Measurements from ENCODE around the gene TIE1. TPM values are rescaled to one million over a fixed set of nuclear protein-coding genes. Genes with fewer than 3 reads are reported as not detected.
A peak's percentile ranks its signal among the peaks of the same experiment; 100 is the strongest.

Gene TIE1
- total and polyA plus RNA-seq, 2 of the 13 experiments (the other 11 are each of a cell fraction or from before 2014, with no cell fraction given): 0.58 to 0.84 TPM

GRCh38 chr1:43358746-43359693 is 58.2 kb downstream of the TIE1 start, which contains the start of gene CDC20 (continued):
- TF ChIP-seq ZNF407 (CRISPR knock-in tag; IDR thresholded peaks at IDR 0.05; ENCODE audit: not compliant biosample characterization) (no peak), MLLT10 (CRISPR knock-in tag; IDR thresholded peaks at IDR 0.05) (no peak), FOXJ3 (CRISPR knock-in tag; IDR thresholded peaks at IDR 0.05; ENCODE audit: borderline replicate concordance) (no peak; the same call in 1 of the 2 replicates), KLF13 (CRISPR knock-in tag; IDR thresholded peaks at IDR 0.05) (no peak), ZNF737 (CRISPR knock-in tag; IDR thresholded peaks at IDR 0.05; ENCODE audit: borderline replicate concordance) (no peak), ZSCAN12 (CRISPR knock-in tag; IDR thresholded peaks at IDR 0.05) (no peak), ZMAT3 (CRISPR knock-in tag; conservative IDR thresholded peaks at IDR 0.05) (no peak), ZNF251 (CRISPR knock-in tag; IDR thresholded peaks at IDR 0.05) (no peak), ZMYM3 (CRISPR knock-in tag; IDR thresholded peaks at IDR 0.05) (no peak), NFE2 (CRISPR knock-in tag; IDR thresholded peaks at IDR 0.05) (no peak), NAIF1 (CRISPR knock-in tag; IDR thresholded peaks at IDR 0.05; ENCODE audit: borderline replicate concordance) (no peak), E2F1 (CRISPR knock-in tag; IDR thresholded peaks at IDR 0.05) (0 out of 2 replicates have a peak, but pooled peaks have one; percentile 38), RBAK (CRISPR knock-in tag; IDR thresholded peaks at IDR 0.05) (no peak), GRHL1 (CRISPR knock-in tag; conservative IDR thresholded peaks at IDR 0.05) (peak; percentile 67; the same call in 1 of the 2 replicates), BRF2 (CRISPR knock-in tag; IDR thresholded peaks at IDR 0.05) (peak; percentile 90; the same call in 1 of the 2 replicates), NFKBIZ (CRISPR knock-in tag; IDR thresholded peaks at IDR 0.05) (no peak)

All from HepG2 (cell line).